Measurements from ENCODE around the gene CTSA. TPM values are rescaled to one million over a fixed set of nuclear protein-coding genes. Genes with fewer than 3 reads are reported as not detected.

The CTSA gene
- 10 to 100 TPM; 44.8 to 70.2 (median 48.3) TPM for total RNA-seq

GRCh38 chr20:45890985-45891983, at the start of gene CTSA, which contains the start of gene NEURL2:
Gene CTSA, plus strand, starts transcription at chr20:45891335. Its CDS starts 234 bp downstream, at chr20:45891569.
Gene NEURL2, minus strand, starts transcription at chr20:45891208. Its CDS starts 217 bp downstream, at chr20:45890991.
- 0% methylated on average over 21 of the region's 78 CpGs for WGBS

GRCh38 chr20:45841407-45842129, 49.6 kb upstream of the CTSA start:
- WGBS, result 85% methylated on average over 9 of the region's 10 CpGs
- Histone ChIP-seq H3K27me3 (no peaks in the 10 kb centered on the region), H3K9me3 (no peaks in the 10 kb centered on the region), H3K36me3 (peaks cover 32 to 96% (median 78%) of the 10 kb centered on the region in 4 donors), H3K4me1 (peaks cover 22 to 65% (median 46%) of the 10 kb centered on the region in 4 donors), H3K4me3 (no peak overlapping the region), H3K27ac (replicated peaks in 1 of 4) (peak overlapping the region; percentile 50 to 70 (median 65))
- intact Hi-C loops (cut with DNase I), result no loop called here
- TF ChIP-seq CTCF (IDR thresholded peaks at IDR 0.05) (no peak), EP300 (IDR thresholded peaks at IDR 0.05) (no peak), POLR2AphosphoS5 (IDR thresholded peaks at IDR 0.05) (no peak), POLR2A (IDR thresholded peaks at IDR 0.05; ENCODE audit: low read depth) (no peak)
- no peak for DNase-seq (ENCODE audit: extremely low spot score)

More at GRCh38 chr20:45890985-45891983, at the start of gene CTSA, which contains the start of gene NEURL2:
- Histone ChIP-seq H3K27ac (replicated peaks in 1 of 4) (peak within 1 kb of the TSS; percentile 84 to 94 (median 90)), H3K4me1 (peaks cover 24 to 48% (median 34%) of the 10 kb centered on the region in 4 donors), H3K4me3 (peak within 1 kb of the TSS; percentile 70 to 93 (median 88)), H3K36me3 (peaks cover 7 to 57% (median 56%) of the 10 kb centered on the region in 4 donors), H3K27me3 (no peaks in the 10 kb centered on the region), H3K9me3 (no peaks in the 10 kb centered on the region)
- peak; percentile 98 for DNase-seq (ENCODE audit: extremely low spot score)
- TF ChIP-seq POLR2A (IDR thresholded peaks at IDR 0.05; ENCODE audit: low read depth) (peak; percentile 69), POLR2AphosphoS5 (IDR thresholded peaks at IDR 0.05) (peak; percentile 87 to 92), EP300 (IDR thresholded peaks at IDR 0.05) (no peak), CTCF (IDR thresholded peaks at IDR 0.05) (peak in 2 of 3 experiments; percentile 18 to 32)
- intact Hi-C loops (cut with DNase I), result loop anchor here (2.0 to 5.0 kb wide), 2 partner anchors 44 to 81 kb away; partner anchors contain the start of genes PCIF1 and ZNF335

DNA sequence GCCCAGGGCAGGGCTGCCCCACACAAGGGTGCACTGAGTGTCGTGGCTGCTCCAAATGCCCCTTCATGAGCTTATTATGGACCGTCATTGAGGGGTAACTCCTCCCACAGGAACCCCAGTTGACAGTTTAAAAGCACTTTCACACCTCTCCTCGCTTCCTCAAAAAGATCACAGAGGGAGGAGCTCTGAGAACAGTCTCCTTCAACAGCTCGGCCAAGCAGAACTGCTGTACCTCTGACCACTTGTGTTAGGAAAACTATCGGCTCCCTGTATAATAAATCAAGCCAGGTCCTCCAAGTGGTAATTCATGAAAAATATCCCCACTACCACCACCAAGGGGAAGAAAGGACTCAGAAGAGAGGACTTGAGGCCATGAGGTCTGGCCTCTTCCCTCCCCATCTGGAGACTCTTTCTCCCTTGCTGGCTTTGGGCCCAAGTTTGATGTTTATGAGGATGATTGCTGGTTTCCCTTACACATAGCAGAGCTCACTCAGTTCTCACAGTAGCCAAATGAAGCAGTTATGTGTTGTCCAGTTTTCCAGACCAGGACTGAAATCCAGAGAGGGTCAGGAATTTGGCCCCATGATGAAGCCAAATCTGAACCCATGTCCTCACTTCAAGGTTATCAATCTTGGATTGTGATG, 48.8 kb upstream of the CTSA start:
- H3K27me3 ChIP-seq, result no peaks in the 10 kb centered on the region
- TF ChIP-seq CTCF (IDR thresholded peaks at IDR 0.05), result no peak
- TF ChIP-seq POLR2A (IDR thresholded peaks at IDR 0.05; ENCODE audit: low read depth), result no peak
- TF ChIP-seq POLR2AphosphoS5 (IDR thresholded peaks at IDR 0.05), result no peak
- no peak for TF ChIP-seq EP300 (IDR thresholded peaks at IDR 0.05)
- H3K36me3 ChIP-seq, result peaks cover 39 to 97% (median 81%) of the 10 kb centered on the region in 4 donors
- H3K4me1 ChIP-seq, result peaks cover 18 to 57% (median 39%) of the 10 kb centered on the region in 4 donors
- H3K4me3 ChIP-seq, result no peak overlapping the region
- 21% methylated on average over 3 of the region's 5 CpGs for WGBS
- H3K27ac ChIP-seq (replicated peaks in 1 of 4), result peak overlapping the region; percentile 50 to 70 (median 65)
- no peak for DNase-seq (ENCODE audit: extremely low spot score)
- intact Hi-C loops (cut with DNase I), result no loop called here
- no peaks in the 10 kb centered on the region for H3K9me3 ChIP-seq

DNA sequence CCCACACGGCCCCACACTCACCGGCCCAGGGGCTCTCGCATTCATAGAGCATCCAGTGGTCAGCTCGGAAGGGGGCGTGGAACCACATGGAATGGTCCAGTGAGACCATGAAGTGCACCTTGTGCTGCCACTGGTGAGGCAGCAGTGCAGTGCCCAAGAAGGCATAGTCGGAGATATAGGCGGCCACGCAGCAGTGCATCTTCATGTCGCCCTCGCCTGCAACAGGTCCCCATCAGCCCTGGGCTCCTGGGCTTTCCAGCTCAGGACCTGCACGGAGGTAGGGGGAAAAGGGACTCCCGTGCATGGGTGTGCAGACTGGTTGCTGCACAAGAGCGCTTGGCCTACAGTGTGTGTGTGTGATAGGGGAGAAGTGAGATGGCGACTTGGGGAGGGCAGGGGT, 47.6 kb upstream of the CTSA start:
- no peak for DNase-seq (ENCODE audit: extremely low spot score)
- Histone ChIP-seq H3K4me1 (peaks cover 18 to 55% (median 37%) of the 10 kb centered on the region in 4 donors), H3K9me3 (no peaks in the 10 kb centered on the region), H3K36me3 (peaks cover 39 to 98% (median 87%) of the 10 kb centered on the region in 4 donors), H3K4me3 (no peak overlapping the region), H3K27me3 (no peaks in the 10 kb centered on the region), H3K27ac (replicated peaks in 1 of 4) (peak overlapping the region; percentile 50 to 70 (median 65))
- intact Hi-C loops (cut with DNase I), result no loop called here
- TF ChIP-seq POLR2AphosphoS5 (IDR thresholded peaks at IDR 0.05), result no peak
- no peak for TF ChIP-seq EP300 (IDR thresholded peaks at IDR 0.05)
- no peak for TF ChIP-seq POLR2A (IDR thresholded peaks at IDR 0.05; ENCODE audit: low read depth)
- TF ChIP-seq CTCF (IDR thresholded peaks at IDR 0.05), result no peak
- 95% methylated on average over 11 of the region's 14 CpGs for WGBS
